22Rv1 (cell line): Measurements from ENCODE around the gene C1orf174.

Experiments used
- ZFX ChIP-seq: fragments of 450-650 bp; IDR thresholded peaks from 2 replicates; pipeline ENCODE4 v1.6.1; 2017; ENCODE audit warnings: antibody characterized with exemption, borderline replicate concordance
- TF ChIP-seq, protein P1 (sequence below): fragments of 450-650 bp; IDR thresholded peaks from 2 replicates; pipeline ENCODE4 v1.5.1; 2017; ENCODE audit warnings: mild to moderate bottlenecking

GRCh38 chr1:3930301-3931006 lies 30.4 kb upstream of the C1orf174 start:
- TF ChIP-seq, protein P1, sequence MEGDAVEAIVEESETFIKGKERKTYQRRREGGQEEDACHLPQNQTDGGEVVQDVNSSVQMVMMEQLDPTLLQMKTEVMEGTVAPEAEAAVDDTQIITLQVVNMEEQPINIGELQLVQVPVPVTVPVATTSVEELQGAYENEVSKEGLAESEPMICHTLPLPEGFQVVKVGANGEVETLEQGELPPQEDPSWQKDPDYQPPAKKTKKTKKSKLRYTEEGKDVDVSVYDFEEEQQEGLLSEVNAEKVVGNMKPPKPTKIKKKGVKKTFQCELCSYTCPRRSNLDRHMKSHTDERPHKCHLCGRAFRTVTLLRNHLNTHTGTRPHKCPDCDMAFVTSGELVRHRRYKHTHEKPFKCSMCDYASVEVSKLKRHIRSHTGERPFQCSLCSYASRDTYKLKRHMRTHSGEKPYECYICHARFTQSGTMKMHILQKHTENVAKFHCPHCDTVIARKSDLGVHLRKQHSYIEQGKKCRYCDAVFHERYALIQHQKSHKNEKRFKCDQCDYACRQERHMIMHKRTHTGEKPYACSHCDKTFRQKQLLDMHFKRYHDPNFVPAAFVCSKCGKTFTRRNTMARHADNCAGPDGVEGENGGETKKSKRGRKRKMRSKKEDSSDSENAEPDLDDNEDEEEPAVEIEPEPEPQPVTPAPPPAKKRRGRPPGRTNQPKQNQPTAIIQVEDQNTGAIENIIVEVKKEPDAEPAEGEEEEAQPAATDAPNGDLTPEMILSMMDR = no peak
- no peak for TF ChIP-seq ZFX
